ENCODE data around the gene RBBP9.
"Not testable (repeated sequence)": the region's sequence is repeated elsewhere in the genome, so short reads cannot be mapped to it uniquely, and the experiment has no call there.

The RBBP9 gene

DNA sequence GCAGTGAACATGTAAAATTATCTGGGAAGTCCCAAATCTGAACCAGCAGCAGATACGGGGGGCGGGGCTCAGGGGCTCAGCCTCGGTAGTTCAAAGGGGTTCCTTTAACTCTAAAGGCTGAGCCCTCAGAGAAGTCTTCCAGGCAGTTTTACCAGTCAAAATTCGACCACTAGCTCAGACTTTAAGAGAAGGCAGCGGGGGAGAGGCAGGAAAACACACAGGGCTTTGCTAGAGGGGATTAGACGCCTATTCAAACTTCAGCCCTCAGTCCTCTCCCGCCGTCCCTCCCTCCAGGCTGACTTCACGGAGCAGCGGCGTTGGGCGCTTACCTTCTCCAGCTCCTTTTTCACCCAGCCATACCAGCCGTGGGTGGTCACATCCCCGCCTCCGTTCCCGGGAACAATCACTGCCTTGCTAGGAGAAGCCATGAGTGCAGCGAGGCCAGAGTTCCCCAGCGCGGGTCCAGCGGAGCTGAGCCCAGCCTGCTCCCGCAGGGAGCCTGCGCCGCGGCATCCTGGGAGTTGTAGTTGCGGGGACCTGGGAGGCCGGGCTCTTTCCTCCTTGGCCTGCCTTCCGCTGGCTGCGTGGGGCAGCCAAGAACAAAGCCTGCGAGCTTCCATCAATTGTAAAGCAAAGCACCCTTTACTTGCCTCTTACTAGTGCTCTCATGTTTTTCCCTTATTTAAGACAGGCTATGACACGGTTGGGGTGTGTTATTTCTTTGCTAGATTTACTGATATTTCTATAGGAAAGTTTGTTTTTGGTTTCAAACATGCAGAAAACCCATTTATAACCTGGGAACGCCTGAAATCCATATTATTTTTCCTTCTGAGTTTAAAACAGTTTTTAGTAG, at the start of gene RBBP9:
RBBP9 (minus strand) TSS at position 486 of the 853 bp plus-strand sequence; CDS start at position 428, 58 bp downstream.
- peak; percentile 87 for DNase-seq

- no peak for DNase-seq
Observed at GRCh38 chr20:18545566-18545965, 48.5 kb upstream of the RBBP9 start.

DNA sequence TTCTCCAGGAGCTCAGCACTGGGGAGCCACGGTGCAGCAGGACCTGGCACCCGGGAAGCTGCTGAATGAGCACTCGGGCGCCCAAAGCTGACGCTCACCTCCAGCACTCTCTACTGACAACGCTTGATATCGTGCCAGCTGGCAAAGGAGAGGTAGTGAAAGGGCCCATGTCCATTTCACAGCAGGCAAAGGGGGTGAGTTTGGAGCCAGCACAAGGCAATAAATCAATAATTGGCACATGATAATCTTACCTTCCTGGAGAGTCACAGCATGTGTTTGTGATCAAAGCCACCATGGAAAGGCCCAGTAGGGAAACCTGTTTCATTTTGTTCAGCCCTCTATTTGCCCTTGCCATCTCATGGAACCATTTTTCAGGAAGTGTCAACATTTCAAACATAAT, 46.9 kb upstream of the RBBP9 start:
- DNase-seq, result no peak

GRCh38 chr20:18543216-18543615, 46.2 kb upstream of the RBBP9 start:
- no peak for DNase-seq

DNA sequence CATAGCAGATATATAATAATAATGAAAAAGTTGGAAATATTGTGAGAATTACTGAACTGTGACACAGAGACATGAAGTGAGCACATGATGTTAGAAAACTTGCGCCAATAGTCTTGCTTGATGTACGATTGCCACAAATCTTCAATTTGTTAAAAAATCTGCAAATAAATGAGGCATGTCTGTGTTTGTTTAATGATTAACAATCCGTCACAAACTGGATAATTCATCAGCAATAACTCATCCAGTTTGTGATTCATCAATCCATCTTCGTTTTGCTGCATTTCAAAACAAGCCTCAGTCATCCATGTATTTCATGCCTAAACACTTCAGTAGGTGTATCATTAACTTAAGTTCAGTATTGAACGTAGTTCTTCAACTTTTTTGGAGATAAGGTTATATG, 44.7 kb upstream of the RBBP9 start:
- DNase-seq, result no peak

GRCh38 chr20:18537651-18538050, 40.6 kb upstream of the RBBP9 start:
- no peak for DNase-seq

- no peak for DNase-seq
Observed at GRCh38 chr20:18533978-18534644, 37.1 kb upstream of the RBBP9 start.

- no peak for DNase-seq
Observed at GRCh38 chr20:18533491-18533890, 36.5 kb upstream of the RBBP9 start.

- DNase-seq, result no peak
Observed at GRCh38 chr20:18532626-18533025, 35.6 kb upstream of the RBBP9 start.

DNA sequence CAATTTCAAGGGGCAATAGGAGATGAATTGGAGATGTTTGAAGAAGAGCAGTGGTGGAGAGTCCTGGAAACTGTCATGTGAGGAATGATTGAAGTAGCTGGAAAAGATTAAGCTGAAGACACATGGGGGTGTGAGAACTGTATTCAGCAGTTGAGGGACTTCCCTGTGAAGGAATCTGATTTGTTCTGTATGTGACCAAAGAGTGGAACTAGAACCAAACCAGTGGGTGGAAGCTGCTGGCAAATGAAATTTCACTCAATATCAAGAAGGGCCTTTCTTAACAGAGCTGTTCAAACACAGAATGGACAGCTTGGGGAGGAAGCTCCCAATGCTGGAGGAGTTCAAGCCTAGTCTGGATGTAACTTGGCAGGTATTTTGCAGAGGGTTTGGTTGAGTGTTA, 32.0 kb upstream of the RBBP9 start:
- no peak for DNase-seq

- no peak for DNase-seq
Observed at GRCh38 chr20:18527836-18528235, 30.8 kb upstream of the RBBP9 start.

- DNase-seq, result no peak
Observed at GRCh38 chr20:18527339-18527738, 30.3 kb upstream of the RBBP9 start.

- not testable (repeated sequence) for DNase-seq
Observed at GRCh38 chr20:18526761-18527160, 29.7 kb upstream of the RBBP9 start.

DNA sequence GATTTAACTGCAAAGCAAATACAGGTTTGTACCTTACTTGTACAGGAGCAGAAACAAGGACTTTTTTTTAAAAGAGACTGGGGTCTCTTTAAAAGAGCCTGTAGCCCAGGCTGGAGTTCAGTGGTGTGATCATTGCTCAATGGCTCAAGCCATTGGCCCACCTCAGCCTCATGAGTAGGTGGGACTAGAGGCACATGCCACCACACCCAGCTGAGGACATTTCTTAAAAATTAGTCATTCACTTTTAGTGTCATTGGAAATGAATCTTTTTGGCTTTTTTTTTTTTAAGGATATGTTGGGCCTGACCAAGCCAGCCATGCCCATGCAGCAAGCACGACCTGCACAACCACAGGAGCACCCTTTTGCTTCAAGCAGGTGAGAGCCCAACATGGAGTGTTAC, 27.6 kb upstream of the RBBP9 start:
- no peak for DNase-seq

DNA sequence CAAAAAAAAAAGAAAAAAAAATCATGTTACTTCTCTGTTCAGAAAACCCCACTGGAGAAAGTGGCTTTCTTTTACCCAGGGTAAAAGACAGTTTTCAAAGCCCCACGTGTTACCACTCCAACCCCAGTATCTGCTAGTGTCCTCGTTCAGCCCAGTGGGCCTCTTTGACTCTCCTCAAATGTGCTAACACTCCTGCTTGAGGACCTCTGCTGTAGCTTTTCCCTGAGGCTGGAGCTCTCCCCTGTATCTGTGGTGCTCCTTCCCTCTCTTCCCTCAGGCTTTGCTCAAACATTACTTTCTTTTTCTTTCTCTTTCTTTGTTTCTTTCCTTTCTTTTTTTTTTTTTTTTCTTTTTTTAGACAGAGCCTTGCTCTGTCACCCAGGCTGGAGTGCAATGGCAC, 26.0 kb upstream of the RBBP9 start:
- no peak for DNase-seq

- DNase-seq, result not testable (repeated sequence)
Observed at GRCh38 chr20:18522066-18522465, 25.0 kb upstream of the RBBP9 start.

DNA sequence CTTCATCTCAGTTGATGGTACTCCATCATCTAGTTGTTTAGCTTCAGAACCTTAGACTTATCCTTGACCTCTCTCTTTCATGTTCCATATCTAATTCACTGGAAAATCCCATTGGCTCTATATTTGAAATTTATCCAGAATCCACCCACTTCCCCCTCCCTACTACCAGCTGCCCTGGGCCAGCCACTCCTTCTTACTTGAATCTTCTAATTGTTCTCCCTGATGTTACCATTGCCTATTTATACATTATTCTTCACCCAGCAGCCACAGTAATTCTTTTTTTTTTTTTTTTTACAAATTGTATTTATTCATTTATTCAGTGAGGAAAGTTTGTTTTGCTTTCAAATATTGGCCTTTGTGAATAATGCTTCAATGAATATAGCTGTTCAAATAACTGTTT, 18.9 kb upstream of the RBBP9 start:
- DNase-seq, result no peak

GRCh38 chr20:18514127-18514526, 17.1 kb upstream of the RBBP9 start:
- no peak for DNase-seq

GRCh38 chr20:18513208-18513607, 16.2 kb upstream of the RBBP9 start:
- DNase-seq, result no peak

DNA sequence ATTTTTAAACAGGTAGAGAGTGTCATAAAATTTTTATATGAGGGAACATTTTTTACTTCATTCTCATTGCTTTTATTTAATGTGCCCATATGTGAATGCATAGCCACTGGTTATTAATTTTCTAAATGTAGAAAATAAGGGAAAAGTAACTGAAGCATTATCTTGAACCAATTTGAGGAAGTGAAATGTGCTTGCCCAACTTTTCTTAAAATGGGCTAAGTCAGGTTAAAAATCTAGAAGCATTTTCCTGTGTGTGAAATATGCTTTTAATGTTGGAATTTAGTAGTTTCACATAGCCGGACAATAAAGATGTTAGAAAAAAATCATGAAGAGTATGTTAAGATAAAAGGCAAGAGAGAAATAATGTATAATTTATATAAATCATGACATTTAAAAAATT, 14.5 kb upstream of the RBBP9 start:
- DNase-seq, result no peak

- peak; percentile 99 for DNase-seq
Observed at GRCh38 chr20:18507218-18508191, 10.5 kb upstream of the RBBP9 start, which contains the start of gene SEC23B. Gene SEC23B (plus strand): TSS chr20:18507940. CDS start chr20:18510836, 2,896 bp downstream.

- DNase-seq, result peak; percentile 34
Observed at GRCh38 chr20:18506744-18507143, 9.7 kb upstream of the RBBP9 start.

DNA sequence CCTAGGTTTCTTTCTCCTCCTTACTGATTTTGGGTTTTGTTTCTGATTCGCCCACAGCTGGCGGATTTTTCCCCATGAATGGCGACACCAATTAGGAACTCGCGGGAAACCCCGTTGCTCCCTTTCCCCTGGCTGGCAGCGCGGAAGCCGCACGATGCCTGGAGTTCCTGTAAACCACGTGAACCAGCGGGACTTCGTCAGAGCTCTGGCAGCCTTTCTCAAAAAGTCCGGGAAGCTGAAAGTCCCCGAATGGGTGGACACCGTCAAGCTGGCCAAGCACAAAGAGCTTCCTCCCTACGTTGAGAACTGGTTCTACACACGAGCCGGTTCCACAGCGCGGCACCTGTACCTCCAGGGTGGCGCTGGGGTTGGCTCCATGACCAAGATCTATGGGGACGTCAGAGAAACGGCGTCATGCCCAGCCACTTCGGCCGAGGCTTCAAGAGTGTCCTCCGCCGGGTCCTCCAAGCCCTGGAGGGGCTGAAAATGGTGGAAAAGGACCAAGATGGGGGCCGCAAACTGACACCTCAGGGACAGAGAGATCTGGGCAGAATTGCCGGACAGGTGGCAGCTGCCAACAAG, 7.5 kb upstream of the RBBP9 start:
- DNase-seq, result no peak
